Measurements from ENCODE around the gene TOM1.

DNA sequence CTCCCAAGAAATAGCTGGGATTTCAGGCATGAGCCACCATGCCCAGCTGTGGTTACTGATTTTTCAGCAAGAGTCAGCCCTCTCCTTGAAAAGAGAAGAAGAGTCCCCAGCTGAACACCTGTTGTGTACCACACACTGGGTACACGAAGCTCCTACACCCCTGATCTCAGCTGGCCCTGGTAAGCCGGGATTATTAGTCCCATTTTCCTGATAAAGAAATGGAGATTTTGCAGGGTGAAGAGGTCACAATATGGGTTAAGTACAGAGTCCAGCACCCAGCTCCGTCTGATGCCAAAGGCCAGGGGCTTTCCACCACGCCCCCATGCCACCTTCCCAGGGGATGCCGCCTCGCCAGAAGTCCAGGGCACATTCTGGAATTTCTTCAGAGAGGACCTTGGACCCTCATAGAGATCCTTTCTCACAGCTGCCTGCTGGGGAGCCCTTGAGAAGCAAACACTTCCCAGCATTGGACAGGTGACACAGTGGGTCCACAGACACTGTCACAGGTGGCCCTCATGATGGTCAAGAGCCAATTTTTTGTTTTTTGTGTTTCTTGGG, 61.4 kb downstream of the TOM1 start:
- TF ChIP-seq POLR2A (IDR thresholded peaks at IDR 0.05), result no peak
- TF ChIP-seq, protein P1, sequence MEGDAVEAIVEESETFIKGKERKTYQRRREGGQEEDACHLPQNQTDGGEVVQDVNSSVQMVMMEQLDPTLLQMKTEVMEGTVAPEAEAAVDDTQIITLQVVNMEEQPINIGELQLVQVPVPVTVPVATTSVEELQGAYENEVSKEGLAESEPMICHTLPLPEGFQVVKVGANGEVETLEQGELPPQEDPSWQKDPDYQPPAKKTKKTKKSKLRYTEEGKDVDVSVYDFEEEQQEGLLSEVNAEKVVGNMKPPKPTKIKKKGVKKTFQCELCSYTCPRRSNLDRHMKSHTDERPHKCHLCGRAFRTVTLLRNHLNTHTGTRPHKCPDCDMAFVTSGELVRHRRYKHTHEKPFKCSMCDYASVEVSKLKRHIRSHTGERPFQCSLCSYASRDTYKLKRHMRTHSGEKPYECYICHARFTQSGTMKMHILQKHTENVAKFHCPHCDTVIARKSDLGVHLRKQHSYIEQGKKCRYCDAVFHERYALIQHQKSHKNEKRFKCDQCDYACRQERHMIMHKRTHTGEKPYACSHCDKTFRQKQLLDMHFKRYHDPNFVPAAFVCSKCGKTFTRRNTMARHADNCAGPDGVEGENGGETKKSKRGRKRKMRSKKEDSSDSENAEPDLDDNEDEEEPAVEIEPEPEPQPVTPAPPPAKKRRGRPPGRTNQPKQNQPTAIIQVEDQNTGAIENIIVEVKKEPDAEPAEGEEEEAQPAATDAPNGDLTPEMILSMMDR (IDR thresholded peaks at IDR 0.05 in 8 of 11, conservative IDR thresholded peaks at IDR 0.05 in 3 of 11), result no peak
- no peak for TF ChIP-seq POLR2AphosphoS5 (IDR thresholded peaks at IDR 0.05)
